HG03196 (cell line): ENCODE results near the gene SLCO4A1.
"Not testable (repeated sequence)": the region's sequence is repeated elsewhere in the genome, so short reads cannot be mapped to it uniquely, and the experiment has no call there.

Source experiments
- ATAC-seq: cut with Tn5 transposase; IDR thresholded peaks from one replicate; pipeline ENCODE4 v1.9.1; 2021; ENCODE audit not compliant: unreplicated experiment

The SLCO4A1 gene

GRCh38 chr20:62622178-62622876 lies 20.0 kb upstream of the SLCO4A1 start:
- no peak for ATAC-seq

DNA sequence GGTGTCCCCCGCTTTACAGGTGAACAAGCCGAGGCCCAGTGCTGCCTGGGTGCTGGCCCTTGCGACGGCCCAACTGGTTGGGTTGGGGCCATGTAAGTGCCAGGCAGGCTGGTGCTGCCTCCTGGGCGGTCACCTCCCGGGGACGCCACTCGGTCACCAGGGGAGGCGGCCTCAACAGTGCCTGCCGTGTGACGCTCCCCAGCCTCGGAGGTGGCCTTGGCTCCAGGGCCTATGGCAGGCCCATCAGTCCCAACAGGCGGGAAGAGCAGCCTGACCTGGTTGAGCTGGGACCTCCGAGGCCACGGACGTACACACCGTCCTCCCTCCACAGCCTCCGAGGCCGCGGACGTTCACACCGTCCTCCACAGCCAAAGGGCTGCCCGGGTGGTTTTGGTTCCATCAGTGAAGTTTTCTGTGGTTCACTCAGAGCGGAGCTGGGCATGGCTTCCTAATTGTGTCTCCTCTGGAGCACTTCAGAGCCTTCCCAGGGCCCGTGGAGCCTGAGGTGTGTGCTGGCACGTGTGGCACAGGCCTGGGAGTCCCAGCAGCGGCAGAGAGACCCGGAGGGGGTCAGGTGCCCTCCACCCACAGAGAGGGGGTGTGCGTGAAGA lies 19.3 kb upstream of the SLCO4A1 start:
- no peak for ATAC-seq

GRCh38 chr20:62623488-62624324 lies 18.6 kb upstream of the SLCO4A1 start:
- ATAC-seq: peak; percentile 69

- ATAC-seq: peak; percentile 30
These were observed 18.0 kb upstream of the SLCO4A1 start for GRCh38 chr20:62624325-62624690.

- no peak for ATAC-seq
These were observed 17.4 kb upstream of the SLCO4A1 start for GRCh38 chr20:62624719-62625453.

DNA sequence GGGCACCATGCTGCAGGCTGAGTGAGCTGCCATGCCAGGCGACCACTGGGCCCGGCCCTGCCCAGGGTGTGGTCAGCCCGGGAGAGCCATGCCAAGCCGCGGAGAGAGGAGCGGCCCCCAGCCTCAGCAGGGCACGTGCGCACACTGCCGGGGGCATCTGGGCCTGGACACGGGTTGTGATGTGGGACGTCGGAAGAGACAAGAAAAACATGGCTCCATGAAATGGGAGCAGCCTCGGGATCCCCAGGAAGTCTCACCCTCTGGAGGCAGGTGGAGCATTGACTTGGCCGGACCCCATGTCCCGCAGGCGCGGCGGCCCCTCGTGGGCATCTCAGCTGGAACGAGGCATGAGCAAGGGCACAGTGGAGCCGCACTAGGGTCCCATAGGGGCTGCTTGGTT lies 16.8 kb upstream of the SLCO4A1 start:
- ATAC-seq: no peak

- ATAC-seq: no peak
These were observed 16.3 kb upstream of the SLCO4A1 start for GRCh38 chr20:62625921-62626547.

DNA sequence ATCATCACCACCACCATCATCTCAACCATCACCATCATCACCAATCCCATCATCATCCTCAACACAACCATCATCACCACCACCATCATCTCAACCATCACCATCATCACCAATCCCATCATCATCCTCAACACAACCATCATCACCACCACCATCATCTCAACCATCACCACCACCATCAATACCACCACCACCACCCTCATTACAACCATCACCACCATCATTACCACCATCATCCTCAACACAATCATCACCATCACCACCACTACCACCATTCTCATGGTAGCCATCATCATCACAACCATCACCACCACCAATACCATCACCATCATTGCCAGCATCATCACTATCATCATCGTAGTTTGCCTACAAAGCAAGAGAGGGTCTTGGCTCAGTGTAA lies 14.9 kb upstream of the SLCO4A1 start:
- not testable (repeated sequence) for ATAC-seq

DNA sequence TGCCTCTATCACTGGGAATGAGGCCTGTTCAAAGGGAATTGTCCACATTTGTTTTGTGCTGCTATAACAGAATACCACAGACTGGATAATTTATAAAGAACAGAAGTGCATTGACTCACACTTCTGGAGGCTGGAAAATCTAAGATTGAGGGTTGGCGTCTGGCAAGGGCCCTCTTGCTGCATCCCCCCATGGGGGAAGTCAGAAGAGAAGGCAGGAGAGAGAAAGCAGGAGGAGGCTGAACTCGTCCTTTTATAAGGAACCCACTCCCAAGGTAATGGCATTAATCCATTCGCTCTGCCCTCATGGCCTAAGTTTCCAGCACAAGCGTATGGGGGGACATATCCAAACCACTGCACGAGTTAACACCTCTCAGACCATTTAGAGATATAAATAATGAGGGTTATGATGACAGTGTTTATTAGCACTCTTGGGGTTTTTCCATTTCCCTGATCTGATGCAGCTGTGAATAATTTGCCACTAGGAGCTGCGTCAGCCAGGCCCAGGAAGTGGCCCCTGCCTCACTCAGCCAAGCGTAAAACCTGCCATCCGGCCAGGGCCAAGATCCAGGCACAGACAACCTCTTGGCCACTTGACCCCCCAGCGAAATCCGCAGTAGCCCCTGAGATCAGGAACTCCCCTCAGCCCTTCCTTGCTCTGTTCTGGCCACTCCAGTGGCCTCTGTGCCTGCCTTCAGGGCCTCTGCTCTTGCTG lies 14.2 kb upstream of the SLCO4A1 start:
- ATAC-seq: peak; percentile 29

- no peak for ATAC-seq
These were observed 13.6 kb upstream of the SLCO4A1 start for GRCh38 chr20:62628691-62629090.

GRCh38 chr20:62629864-62630470 lies 12.3 kb upstream of the SLCO4A1 start:
- ATAC-seq: no peak

GRCh38 chr20:62631336-62632308 lies 10.7 kb upstream of the SLCO4A1 start:
- ATAC-seq: no peak

DNA sequence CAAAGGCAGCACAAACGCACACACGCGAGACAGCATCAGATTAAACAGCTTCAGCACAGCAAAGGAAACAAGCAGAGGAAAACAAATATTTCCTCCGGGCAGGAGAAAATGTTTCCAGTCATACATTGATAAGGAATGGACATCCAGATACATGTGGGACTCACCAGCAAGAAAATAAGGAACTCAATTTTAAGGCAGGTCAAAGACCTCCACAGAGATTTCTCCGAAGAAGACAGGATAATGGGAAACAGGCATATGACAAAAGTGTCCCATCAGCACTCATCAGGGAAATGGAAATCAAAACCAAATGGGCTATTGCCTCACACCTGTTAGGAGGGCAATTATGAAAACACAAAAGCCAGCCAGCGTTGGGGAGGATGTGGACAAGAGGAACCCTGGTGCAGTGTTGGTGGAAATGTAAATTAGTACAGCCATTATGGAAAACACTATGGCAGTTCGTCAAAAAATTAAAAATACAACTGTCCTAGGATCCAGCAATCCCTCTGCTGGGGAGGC lies 9.7 kb upstream of the SLCO4A1 start:
- ATAC-seq: no peak

DNA sequence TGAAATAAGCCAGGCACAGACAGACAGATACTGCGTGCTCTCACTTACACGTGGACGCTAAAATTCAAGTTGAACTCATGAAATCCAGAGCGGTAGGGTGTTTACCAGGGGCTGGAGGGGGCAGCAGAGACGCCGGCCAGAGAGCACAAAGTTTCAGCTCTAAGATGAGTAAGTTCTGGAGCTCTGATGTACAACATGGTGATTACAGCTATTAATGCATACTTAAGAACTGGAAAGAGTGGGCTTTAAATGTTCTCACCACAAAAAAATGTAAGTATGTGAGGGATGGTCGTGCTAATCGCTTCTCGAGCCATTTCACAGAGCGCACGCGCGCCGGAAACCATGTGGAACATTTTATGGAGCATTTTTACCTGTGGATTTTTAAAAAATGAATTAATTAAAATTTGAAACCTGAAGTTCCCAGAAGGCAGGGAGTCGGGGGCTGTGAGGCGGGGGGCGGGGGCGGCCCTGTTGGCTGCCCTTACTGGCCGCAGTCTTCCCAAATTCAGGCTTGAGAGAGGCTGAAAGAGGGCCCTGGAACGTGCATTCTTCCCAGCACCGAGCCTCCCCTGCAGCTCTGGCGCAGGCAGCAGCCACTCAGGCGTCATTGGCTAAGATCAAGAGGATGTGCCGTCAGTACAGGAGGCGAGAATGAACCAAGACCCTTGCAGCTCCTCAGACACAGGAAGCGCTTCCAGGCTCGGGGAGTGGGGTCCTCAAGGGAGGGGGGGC lies 8.5 kb upstream of the SLCO4A1 start:
- ATAC-seq: no peak

DNA sequence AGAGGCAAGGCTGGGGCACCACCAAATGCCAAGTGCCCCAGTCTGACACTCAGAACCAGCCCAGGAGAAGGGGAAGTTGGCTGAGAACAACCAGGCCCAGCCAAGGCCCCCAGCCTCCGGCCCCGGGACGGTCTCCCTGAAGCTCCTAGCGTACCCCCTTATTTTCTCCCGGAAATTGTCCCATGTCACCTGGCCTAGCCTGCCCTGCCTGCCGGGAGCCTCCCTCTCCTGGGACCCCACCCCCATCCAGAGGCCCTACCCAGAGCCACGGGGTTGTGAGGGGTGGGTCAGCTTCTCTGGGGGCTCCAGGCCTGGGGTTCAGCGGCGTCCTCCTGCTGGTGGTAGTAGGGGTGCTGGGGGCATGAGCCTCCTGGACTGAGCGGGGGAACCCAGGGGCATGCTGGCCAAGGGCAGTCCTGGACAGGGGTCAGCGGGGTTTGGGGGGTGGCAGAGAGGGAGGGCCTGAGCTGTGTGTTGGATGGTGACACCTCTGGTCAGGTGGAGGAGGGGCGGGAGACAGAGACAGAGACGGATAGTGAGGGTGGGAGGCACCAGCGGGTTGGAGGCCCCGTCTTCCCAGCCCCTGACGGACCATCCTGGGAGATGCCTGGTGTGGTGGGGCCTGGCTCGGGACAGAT lies 7.9 kb upstream of the SLCO4A1 start:
- no peak for ATAC-seq

DNA sequence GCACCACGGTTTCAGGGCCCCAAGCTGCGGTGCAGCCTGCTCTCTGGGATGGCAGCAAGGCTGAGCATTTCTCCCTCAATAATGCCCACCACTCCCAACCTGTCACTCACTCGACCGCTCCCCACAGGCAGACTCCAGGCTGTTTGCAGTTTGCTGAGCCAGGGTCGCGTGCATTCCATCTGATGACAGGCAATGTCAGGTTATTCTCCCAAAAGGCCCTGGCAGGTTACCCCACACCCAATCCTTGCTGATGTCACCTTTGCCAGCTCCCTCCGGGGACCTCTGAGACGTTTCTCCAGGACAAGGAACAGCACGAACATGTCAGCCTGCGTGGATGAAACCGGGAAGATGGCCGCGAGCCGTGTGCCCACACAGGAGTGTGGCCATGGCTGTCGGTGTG lies 7.1 kb upstream of the SLCO4A1 start:
- no peak for ATAC-seq

- ATAC-seq: no peak
These were observed 6.5 kb upstream of the SLCO4A1 start for GRCh38 chr20:62635852-62636251.
